Astrocyte (in vitro differentiated cells and primary cell): ENCODE measurements around the gene ZNF784. TPM values are rescaled to one million over a fixed set of nuclear protein-coding genes. Genes with fewer than 3 reads are reported as not detected.

Experiments used
- DNase-seq: peaks from one replicate; pipeline ENCODE4 v3.0.0-alpha.2; 2010; ENCODE audit warnings: low read depth
- FAIRE-seq: peaks from 2 replicates; lab custom pipeline; 2011; peaks lifted over from hg19 to GRCh38; lab: Jason Lieb, UNC
- H2AFZ ChIP-seq: 2 replicates; pipeline ENCODE4 v1.6.0; 2012; ENCODE audit warnings: low read depth, low read length, inconsistent platforms
- H3K27ac ChIP-seq: 2 replicates; pipeline ENCODE4 v1.5.1; 2011; ENCODE audit warnings: low read depth, low read length, inconsistent platforms
- H3K27me3 ChIP-seq: 2 replicates; pipeline ENCODE4 v1.6.0; 2011; ENCODE audit warnings: low read length, inconsistent platforms; ENCODE audit not compliant: insufficient read depth
- H3K36me3 ChIP-seq: 2 replicates; pipeline ENCODE4 v1.5.1; 2011; ENCODE audit warnings: low read length, inconsistent platforms; ENCODE audit not compliant: insufficient read depth
- H3K4me1 ChIP-seq: 2 replicates; pipeline ENCODE4 v1.5.1; 2011; ENCODE audit warnings: low read length, inconsistent platforms; ENCODE audit not compliant: insufficient read depth
- H3K4me2 ChIP-seq: 2 replicates; pipeline ENCODE4 v1.6.0; 2012; ENCODE audit warnings: low read length, inconsistent platforms
- H3K4me3 ChIP-seq: 2 replicates; pipeline ENCODE4 v1.5.1; 2011; ENCODE audit warnings: low read depth, mild to moderate bottlenecking, low read length, inconsistent platforms; ENCODE audit not compliant: insufficient read depth
- H3K79me2 ChIP-seq: 2 replicates; pipeline ENCODE4 v1.6.0; 2012; ENCODE audit warnings: mild to moderate bottlenecking, low read length, inconsistent platforms; ENCODE audit not compliant: insufficient read depth
- H3K9ac ChIP-seq: 2 replicates; pipeline ENCODE4 v1.6.0; 2012; ENCODE audit warnings: mild to moderate bottlenecking, low read length, inconsistent platforms
- H3K9me3 ChIP-seq: 2 replicates; pipeline ENCODE4 v1.5.1; 2012; ENCODE audit warnings: low read depth, mild to moderate bottlenecking, low read length, inconsistent platforms; ENCODE audit not compliant: insufficient read depth
- H4K20me1 ChIP-seq: 2 replicates; pipeline ENCODE4 v1.6.0; 2012; ENCODE audit warnings: low read length, inconsistent platforms; ENCODE audit not compliant: insufficient read depth
- H3K27ac Mint-ChIP-seq: one replicate; pipeline ENCODE4 v1.8.0; 2021; ENCODE audit warnings: mild to moderate bottlenecking, mixed read lengths; ENCODE audit not compliant: unreplicated experiment
- H3K27me3 Mint-ChIP-seq: one replicate; pipeline ENCODE4 v1.8.0; 2021; ENCODE audit warnings: low read depth, mixed read lengths; ENCODE audit not compliant: unreplicated experiment
- H3K36me3 Mint-ChIP-seq: one replicate; pipeline ENCODE4 v1.8.0; 2021; ENCODE audit warnings: low read depth, mixed read lengths; ENCODE audit not compliant: unreplicated experiment
- H3K4me1 Mint-ChIP-seq: one replicate; pipeline ENCODE4 v1.8.0; 2021; ENCODE audit warnings: low read depth, mixed read lengths; ENCODE audit not compliant: unreplicated experiment
- H3K4me3 Mint-ChIP-seq: one replicate; pipeline ENCODE4 v1.8.0; 2021; ENCODE audit warnings: mild to moderate bottlenecking, moderate library complexity, mixed read lengths; ENCODE audit not compliant: unreplicated experiment
- H3K9me3 Mint-ChIP-seq: one replicate; pipeline ENCODE4 v1.8.0; 2021; ENCODE audit warnings: mild to moderate bottlenecking, mixed read lengths; ENCODE audit not compliant: unreplicated experiment
- CTCF ChIP-seq: IDR thresholded peaks from 2 replicates; pipeline ENCODE4 v1.5.1; 2011; ENCODE audit warnings: low read depth, mild to moderate bottlenecking, inconsistent platforms, low read length, moderate library complexity; ENCODE audit not compliant: insufficient read depth
- EZH2 ChIP-seq: IDR thresholded peaks from 2 replicates; pipeline ENCODE4 v1.6.1; 2012; ENCODE audit warnings: mild to moderate bottlenecking, low read length, inconsistent platforms; ENCODE audit not compliant: insufficient read depth
- total RNA-seq: library from RNA; stranded (reverse); gene quantifications from 2 replicates; pipeline ENCODE4 v1.2.1, GENCODE V29; 2021

The ZNF784 gene
- total RNA-seq, 1 donor from 2014 or later = 5.3 TPM

- H3K4me1 ChIP-seq = no peaks in the 10 kb centered on the region
- FAIRE-seq = no peak
- Mint-ChIP-seq H3K9me3 (no peaks in the 10 kb centered on the region), H3K27me3 (no peaks in the 10 kb centered on the region), H3K36me3 (peaks cover 2% of the 10 kb centered on the region), H3K4me1 (peaks cover 6% of the 10 kb centered on the region), H3K4me3 (peak overlapping the region; percentile 89), H3K27ac (peak overlapping the region; percentile 89)
- H3K9ac ChIP-seq = no peak overlapping the region
- H3K9me3 ChIP-seq = no peaks in the 10 kb centered on the region
- DNase-seq = no peak
- H3K79me2 ChIP-seq = peaks cover 8% of the 10 kb centered on the region
- peak overlapping the region; percentile 11 for H3K4me3 ChIP-seq
- TF ChIP-seq CTCF (no peak), EZH2 (no peak)
- no peak overlapping the region for H2AFZ ChIP-seq
- H4K20me1 ChIP-seq = peaks cover 13% of the 10 kb centered on the region
- no peaks in the 10 kb centered on the region for H3K36me3 ChIP-seq
- no peak overlapping the region for H3K27ac ChIP-seq
- H3K27me3 ChIP-seq = no peaks in the 10 kb centered on the region
- H3K4me2 ChIP-seq = peak overlapping the region; percentile 64
These were observed 805 bp downstream of the ZNF784 start for GRCh38 chr19:55623561-55623960.

- FAIRE-seq = no peak
- H3K9ac ChIP-seq = no peak overlapping the region
- H3K27ac Mint-ChIP-seq = no peak overlapping the region
These were observed 1.2 kb downstream of the ZNF784 start for GRCh38 chr19:55623130-55623529.

More at GRCh38 chr19:55623130-55623529, 1.2 kb downstream of the ZNF784 start:
- TF ChIP-seq CTCF = no peak
- no peak for TF ChIP-seq EZH2
- Histone ChIP-seq H3K27me3 (no peaks in the 10 kb centered on the region), H3K4me1 (no peaks in the 10 kb centered on the region), H2AFZ (no peak overlapping the region), H4K20me1 (peaks cover 13% of the 10 kb centered on the region), H3K27ac (no peak overlapping the region), H3K4me2 (peak overlapping the region; percentile 64), H3K36me3 (no peaks in the 10 kb centered on the region), H3K9me3 (no peaks in the 10 kb centered on the region), H3K4me3 (no peak overlapping the region), H3K79me2 (peaks cover 8% of the 10 kb centered on the region)
- peaks cover 2% of the 10 kb centered on the region for H3K36me3 Mint-ChIP-seq
- H3K4me3 Mint-ChIP-seq = peak overlapping the region; percentile 89
- no peaks in the 10 kb centered on the region for H3K27me3 Mint-ChIP-seq
- no peaks in the 10 kb centered on the region for H3K9me3 Mint-ChIP-seq
- DNase-seq = no peak
- peaks cover 6% of the 10 kb centered on the region for H3K4me1 Mint-ChIP-seq
